ENCODE data around the gene PASK. TPM values are rescaled to one million over a fixed set of nuclear protein-coding genes. Genes with fewer than 3 reads are reported as not detected.
"Not testable (repeated sequence)": the region's sequence is repeated elsewhere in the genome, so short reads cannot be mapped to it uniquely, and the experiment has no call there.

Gene PASK
- polyA plus RNA-seq (2014; cell fraction: cytosol; rRNA removed) = 21.4 and 23.7 TPM in 2 replicates
- 95.5 and 207 TPM in 2 replicates for polyA plus RNA-seq (2014; cell fraction: nucleus; rRNA removed)

DNA sequence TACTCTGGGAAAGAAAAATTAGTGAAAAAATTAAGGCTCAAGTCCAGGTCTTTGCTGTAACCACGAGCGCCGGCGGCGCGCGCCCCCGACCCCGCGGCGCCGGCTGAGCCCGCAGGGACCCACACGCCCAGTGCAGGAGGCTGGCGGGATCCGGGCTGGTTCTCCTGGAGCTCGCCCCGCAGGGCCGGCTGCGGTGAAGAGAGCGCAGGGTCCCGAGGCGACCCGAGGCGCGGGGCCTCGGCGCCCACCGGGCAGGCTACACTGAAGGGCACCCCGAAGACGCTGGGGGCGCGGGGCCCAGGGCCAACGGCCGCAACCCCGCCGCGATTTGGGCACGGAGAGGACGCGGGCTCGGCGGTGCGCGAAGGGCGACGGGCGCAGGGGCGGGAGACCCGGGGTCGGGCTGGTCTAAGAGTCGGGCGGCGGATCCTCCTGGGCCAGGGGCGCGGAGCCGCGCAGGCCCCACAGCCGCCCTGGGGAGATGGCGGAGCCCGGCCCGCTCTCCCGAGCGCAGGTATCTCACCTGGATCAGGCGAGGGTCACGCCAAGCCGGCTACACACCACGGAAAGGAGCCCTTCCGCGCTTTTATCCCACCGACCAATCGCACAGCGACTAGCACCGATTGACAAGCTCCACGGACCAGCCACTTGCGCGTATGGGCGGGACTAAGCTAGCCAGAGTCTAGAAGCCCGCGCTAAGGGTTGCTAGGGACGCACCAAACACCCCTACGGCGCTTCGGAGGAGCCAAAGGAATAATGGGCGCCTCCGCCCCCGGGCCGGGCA lies at the start of gene PASK:
Gene PASK (minus strand): TSS at position 582 of the 784 bp plus-strand sequence. CDS start 6,440 bp downstream, outside the sequence.
- peak; percentile 93 for DNase-seq (ENCODE audit: low spot score)

DNA sequence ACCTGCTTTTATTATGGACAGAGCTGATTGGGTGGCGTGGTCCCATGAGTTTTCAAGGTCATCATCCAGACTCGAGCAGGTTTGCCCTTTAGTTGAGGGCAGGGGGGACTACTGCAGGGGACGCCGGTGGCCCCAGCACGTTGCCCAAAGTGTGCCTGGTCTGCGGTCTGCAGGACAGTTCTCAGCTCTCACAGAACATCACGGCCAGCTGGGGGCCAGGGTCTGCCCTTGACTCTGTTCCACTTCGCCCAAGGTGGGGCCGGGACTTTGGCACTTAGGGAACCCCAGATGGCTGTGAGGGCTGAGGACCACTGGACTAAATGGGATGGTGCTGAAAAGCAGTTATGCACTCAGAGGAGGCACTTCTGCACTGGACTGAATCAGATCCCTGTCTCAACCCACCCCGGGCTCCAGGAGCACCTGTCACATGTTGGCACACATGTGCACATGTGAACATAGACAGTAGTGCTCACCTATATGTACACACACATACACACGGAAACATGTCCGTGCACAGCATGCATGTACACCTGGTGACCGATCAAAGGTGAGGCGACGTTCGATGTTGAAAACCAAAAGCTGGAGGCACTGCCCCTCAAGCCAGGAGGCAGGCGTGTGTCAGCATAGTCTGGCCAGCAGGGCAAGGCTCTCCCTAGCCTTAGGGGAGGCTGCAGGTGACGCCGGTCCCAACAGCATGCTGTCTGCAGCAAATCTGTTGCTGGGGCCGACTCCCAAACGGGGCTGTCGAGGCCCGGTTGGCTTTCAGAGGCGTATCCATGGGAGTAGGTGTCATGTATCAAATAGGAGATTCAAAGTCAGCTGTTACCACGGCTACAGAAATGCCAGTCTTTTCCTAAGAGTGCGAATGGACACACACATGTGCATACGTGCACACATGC lies 49.4 kb upstream of the PASK start:
- DNase-seq (ENCODE audit: low spot score) = no peak

DNA sequence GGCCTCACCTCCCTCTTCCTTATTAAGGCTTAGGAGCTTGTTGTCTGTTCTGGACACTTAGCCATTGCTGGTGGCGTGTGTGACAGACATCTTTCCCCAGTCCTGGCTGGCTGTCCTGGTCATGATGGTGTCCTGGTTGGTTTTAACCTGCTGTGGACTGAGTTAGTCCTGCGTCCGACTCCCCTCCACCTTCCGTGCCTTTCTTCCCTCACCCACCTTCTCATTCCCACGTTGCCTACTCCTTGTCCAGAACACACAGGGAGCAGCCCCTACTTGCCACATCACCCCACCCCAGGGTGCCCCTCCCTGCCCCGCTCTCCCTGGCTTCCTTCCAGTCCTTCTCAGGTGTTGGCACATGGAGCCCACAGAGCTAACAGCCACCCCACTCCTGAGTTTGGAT lies 48.7 kb upstream of the PASK start:
- DNase-seq (ENCODE audit: low spot score) = no peak

DNA sequence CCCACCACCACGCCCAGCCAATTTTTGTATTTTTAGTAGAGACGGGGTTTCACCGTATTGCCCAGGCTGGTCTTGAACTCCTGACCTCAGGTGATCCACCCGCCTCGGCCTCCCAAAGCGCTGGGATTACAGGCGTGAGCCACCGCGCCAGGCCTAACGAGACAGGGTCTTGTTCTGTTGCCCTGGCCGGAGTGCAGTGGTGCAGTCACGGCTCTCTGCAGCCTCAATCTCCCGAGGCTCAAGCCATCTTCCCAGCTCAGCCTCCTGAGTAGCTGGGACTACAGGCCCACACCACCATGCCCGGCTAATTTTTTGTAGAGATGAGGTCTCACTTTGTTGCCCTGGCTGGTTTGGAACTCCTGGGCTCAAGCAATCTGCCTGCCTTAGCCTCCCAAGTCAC lies 48.0 kb upstream of the PASK start:
- DNase-seq (ENCODE audit: low spot score) = not testable (repeated sequence)

DNA sequence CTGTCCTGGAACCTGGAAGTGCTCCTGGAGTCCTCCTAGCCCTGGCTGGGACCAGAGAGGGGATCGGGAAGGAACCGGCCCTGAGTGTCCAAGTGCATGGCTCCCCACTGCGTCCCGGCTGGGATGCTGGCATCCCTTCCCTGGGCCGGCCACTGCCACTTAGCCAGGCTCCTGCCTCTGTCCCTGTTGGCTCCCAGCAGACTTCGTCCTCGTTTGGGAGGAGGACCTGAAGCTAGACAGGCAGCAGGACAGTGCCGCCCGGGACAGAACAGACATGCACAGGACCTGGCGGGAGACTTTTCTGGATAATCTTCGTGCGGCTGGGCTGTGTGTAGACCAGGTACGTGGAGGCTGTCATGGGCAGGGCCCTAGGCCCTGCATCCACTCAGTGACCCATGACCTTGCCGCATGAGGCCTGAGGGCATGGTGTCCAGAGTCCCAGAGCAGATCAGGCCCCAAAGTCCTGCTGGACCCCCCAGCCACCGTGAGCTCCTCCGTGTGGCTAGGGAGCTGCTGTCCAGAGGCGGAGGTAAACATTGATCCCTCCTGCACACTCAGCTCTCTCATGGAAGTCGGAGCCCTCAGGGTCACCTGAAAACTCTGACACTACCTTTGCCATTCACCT lies 46.3 kb upstream of the PASK start:
- no peak for DNase-seq (ENCODE audit: low spot score)

DNA sequence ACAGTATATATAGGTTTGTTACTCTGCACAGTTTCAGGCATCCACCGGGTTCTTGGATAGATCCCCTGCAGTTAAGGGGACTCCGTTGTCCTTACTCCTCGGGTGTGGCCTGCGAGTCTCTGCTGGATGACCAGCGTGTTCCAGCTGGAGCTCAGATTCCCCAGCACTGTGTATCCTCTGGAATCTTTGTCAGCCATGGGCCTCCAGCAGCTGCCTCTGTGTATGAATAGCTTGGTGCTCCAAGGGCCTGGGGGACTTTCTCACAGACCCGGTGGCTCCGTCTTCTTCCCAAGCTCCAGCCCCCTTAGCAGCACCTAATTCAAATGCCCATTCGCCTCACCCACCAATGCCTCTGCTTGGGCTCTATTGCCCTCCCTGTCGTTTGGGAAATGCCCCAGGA lies 45.5 kb upstream of the PASK start:
- no peak for DNase-seq (ENCODE audit: low spot score)

DNA sequence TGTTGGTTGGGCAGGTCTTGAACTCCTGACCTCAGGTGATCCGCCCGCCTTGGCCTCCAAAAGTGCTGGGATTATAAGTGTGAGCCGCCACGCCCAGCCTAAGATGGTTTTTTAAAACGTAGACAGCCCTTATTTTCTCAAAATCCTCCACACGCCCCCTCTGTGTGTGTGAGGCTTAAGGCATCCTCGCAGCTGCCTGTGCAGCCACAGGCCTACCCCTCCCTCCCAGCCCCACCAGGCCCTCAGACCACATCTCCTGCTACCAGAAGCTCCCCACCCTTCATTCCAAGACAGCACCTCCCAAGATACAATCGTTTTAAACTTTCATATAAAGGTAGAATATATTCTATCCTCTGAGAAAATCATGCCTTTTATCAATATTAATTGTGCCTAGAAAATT lies 44.0 kb upstream of the PASK start:
- no peak for DNase-seq (ENCODE audit: low spot score)

DNA sequence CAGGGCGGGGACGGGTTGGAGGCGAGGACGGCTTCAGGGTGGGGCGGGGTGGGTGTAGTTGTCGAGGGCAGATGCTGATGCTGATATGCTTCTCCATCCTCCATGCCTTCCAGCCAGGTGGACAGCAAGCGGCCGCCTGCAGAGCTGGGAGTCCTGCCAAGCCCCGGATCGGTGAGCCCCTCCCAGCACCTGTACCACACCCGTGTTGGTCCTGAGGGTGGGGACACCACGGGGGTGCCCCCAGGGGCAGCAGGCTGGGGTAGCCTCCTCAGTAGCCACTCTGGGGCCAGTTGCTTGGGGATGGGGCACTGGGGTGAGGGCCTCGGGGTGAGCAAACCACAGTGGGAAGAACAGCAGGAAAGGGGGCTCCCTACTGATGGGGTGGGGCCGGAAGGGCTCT lies 41.8 kb upstream of the PASK start:
- no peak for DNase-seq (ENCODE audit: low spot score)

DNA sequence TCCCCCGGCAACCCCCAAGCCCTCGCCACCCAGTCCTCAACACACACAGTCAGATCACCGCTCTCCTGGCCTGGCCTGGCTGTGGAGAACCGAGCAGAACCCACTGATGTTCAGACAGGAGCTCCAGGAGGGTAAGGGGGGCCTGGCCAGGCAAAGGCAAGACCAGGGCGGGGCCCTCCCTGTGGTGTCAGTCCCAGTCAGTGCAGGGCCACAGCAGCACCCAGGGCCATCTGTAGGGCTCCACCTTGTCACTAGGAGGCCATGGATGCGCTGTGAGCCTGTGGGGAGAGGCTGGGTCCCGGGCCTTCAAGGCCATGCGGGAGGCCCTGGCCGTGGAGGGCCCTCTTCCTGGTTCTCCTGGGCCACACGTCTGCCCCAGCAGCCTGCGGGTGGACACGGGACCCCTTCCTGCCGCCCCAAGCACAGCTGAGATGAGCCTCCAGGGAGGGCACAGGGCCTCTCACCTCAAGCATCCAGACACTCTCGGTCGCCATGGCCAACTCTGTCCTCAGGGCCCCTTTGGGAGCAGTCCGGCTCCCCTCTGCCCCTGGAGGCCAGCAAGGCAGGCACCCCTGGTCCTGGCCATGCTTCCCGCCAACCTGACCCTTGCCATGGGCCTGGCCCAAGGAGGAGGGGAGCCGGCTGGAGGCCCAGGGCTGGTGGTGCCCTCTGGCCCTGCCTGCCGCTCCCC lies 41.2 kb upstream of the PASK start:
- no peak for DNase-seq (ENCODE audit: low spot score)

DNA sequence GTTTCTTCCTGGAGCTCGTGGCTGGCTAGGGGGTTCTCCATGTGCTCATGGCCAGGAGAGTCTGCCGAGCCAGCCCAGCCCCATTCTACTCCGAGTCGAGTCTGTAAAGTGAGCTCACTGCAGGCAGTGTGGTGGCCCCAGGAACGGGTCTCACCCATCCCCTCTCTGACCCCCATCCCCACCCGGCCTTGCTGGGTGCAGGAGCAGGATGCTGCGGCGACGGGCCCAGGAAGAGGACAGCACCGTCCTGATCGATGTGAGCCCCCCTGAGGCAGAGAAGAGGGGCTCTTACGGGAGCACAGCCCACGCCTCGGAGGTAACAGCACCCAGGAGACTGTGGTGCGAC lies 40.6 kb upstream of the PASK start:
- no peak for DNase-seq (ENCODE audit: low spot score)

DNA sequence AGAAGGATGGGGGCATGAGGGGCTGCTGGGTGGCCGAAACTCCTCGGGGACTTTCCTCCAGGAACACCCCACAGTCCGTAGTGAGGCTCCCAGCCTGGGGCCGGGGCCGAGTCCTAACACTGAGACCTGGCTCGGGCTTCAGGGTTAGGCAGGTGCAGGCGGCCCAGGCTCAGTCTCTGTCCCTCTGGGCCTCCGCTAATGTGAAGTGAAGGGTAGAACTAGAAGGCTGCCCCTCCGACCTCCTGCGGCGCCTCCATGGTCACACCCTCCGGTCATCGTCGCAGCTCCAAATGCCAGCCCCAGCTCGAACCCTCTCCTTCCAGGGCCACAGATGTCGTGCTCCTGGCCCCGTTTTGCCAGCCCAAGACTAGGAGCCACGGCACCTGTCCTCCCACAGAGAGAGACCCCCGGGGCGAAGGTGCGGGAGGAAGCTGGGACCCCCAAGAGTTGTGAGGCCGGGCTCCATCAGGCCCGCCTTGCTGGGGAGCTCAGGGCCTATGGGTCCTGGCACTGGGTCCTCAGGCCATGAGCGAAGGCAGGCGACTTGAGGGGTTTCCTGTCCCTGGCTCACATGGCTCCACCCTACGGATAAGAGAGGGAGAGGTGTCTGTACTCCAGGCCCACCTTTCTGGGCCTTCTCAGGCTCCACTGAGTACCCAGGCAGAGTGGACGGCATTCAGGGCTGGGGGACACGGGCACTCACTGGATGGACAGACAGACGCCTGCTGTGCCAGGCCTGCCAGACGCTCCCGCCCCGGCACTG lies 40.0 kb upstream of the PASK start:
- DNase-seq (ENCODE audit: low spot score) = no peak

DNA sequence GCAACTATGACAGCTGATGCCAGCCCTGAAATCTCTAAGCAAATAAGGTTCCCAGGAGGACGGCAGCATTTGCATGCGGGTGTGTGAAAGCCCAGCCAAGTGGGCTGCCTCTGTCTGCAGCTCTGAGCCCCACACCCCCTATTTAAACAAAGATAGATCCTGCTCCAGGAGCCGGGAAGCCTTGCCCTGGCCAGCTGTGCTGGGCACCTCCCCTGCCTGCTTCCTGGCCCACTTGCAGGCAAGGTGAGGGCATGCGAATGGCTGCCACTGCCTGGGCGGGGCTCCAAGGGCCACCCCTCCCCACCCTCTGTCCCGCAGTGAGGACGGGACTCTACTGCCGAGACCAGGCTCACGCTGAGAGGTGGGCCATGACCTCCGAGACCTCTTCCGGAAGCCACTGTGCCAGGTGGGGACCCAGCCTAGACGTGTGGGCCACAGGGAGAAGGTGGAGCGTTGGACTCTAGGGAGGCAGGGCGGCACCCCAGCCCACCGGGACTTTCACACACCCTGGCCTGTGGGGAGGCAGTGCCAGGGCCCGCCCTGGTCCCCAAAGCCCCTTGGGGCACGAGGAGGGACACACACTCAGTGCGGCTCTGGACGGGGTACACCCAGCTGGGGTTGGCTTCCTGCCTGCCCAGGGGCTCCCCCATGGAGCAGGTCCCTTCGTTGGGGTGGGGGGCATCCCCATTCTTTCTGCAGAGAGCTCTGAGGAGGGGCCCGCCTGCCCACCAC lies 39.3 kb upstream of the PASK start, which contains the start of gene ANO7:
Gene ANO7 (plus strand): TSS at position 317 of the 732 bp plus-strand sequence. CDS start 1,387 bp downstream, outside the sequence.
- no peak for DNase-seq (ENCODE audit: low spot score)

DNA sequence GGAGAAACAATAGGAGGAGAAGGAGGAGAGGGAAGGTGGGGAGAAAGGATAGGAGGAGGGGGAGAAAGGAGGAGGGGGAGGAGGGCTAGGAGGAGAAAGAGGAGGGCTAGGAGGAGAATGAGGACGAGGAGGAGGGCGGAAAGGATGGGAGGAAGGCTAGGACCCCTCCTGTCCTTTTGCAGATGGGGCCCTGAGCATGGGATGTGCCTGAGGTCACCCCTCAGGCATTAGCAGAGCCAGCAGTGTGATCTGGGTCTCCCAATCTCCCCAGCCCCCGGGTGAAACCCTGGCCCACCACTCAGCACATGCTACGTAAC lies 38.6 kb upstream of the PASK start:
- DNase-seq (ENCODE audit: low spot score) = no peak

DNA sequence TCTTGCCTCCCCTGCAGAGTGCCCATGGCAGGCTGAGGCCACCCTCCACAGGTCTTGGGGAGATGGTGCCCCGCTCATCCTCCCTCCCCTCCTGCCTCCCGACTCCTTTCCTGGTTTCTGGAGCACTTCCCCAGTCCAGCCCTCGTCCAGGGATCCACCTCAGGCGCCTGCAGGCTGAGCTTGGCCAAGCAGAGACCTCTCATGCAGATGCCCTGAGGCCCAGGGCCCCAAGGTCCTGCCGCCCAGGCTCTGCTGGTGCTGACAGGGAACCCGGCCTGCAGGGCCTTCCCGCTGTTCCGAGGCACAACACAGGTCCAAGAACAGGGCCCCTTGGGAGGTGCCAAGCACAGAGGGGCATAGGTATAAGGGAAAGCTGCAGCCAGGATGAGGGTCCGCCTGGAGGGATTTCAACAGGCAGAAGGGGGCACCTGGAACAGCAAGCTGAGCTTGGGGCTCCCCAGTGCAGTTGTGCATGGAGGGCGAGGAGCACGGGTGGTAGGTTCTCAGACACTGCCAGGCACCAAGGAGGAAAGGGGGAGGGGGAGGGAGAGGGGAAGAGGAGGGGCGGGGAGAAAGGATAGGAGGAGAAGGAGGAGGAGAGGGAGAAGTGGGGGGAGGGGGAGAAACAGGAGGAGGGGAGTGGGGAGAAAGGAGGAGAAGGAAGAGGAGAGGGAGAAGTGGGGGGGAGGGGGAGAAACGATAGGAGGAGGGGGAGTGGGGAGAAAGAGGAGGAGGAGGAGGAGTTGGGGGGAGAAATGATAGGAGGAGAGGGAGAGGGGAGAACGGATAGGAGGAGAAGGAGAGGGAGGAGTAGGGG lies 38.0 kb upstream of the PASK start:
- peak; percentile 50 for DNase-seq (ENCODE audit: low spot score)

DNA sequence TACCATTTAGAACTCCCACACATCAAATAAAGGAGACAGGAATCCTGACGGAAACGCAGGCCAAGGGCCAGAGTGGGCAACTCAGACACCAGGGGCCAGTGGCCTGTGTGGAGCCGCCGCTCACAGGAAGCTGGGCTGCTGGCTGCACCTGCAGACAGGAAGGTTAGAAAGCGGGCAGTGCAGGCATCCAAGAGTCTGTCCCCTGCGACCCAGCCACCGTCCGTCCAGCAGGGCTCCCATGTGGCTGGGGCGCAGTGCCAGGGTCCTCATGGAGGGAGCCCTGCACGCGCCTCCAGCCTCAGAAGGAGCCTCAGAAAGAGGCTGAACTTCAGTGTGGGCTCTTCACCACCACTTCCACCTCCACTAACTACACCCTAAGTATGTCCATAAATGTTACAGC lies 36.7 kb upstream of the PASK start:
- DNase-seq (ENCODE audit: low spot score) = no peak

DNA sequence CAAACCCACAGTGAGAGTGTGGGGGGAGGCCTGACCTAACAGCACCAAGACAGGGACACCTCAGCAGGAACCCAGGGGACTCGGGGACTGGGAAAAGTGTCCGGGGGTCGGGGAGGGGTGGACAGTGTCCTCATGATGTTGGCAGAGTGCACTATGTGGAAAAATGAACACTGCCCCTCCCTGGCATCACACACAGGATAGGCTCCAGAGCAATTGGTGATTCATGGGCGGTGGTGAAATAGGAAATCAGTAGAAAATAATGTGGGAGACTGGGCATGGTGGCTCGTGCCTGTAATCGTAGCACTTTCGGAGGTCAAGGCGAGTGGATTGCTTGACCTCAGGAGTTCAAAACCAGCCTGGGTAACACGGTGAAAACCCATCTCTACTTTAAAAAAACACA lies 35.6 kb upstream of the PASK start:
- DNase-seq (ENCODE audit: low spot score) = no peak

DNA sequence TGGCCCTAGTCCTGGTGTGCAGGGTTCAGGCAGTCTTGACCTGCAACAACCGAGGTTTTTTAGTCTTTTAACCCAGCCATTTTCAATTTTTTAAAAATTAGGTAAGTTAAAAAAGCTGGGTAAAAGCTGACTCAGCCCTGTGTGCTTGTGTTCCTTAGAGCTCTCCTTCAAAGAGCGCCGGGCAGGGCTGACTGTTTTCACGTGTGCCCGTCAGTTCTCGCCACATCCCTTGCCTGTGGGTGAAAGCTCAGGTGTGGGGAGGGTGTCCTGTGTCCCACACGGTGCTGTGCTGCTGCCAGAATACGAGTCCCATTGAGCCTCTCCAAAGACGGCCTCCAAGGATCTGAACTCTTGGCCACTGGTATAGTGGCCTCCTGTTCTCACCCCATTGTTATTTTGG lies 33.9 kb upstream of the PASK start:
- no peak for DNase-seq (ENCODE audit: low spot score)

DNA sequence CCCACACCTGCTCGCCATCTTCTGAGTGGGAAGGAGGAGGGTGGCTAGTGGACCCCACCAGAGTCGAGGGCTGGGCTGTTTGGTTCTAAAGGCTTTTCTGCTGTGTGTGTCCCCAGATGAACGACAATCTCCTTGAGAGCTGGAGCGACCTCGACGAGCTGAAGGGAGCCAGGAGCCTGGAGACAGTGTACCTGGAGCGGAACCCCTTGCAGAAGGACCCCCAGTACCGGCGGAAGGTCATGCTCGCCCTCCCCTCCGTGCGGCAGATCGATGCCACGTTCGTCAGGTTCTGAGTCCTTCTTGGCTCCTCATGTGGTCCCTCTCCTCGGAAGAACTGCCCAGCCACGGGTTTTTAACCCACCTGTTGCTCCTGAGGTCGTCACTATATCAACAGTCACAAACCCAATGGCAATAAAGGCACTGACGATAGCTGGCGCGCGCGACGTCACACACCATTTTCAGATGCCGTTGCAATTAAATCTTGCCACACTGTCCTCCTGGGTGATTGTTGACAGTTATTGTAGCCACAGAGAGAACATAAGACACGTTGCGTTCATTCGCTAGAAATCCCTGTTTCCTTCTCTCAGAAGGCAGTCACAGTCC lies 33.4 kb upstream of the PASK start:
- no peak for DNase-seq (ENCODE audit: low spot score)

DNA sequence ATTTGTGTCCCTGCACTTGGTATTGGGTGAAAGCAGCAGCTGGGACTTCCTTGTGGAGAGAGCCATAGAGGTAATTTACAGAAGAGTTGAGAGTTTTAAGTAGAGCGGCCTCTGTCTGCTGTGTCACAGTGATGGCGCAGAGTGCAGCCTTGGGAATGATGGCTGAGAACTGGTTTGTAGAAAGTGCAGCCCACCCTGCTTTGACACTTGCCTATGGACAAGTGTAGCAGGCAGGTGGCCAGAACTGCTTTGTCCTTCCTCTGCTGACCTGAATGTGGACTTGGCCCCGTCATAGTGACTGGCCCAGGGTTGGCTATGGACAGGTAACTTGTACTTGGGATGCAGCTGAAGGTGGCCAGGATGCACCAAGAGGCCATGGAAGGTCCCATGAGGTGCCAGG lies 32.9 kb upstream of the PASK start:
- DNase-seq (ENCODE audit: low spot score) = no peak
